H9 (cell line): Measurements from ENCODE around the gene S1PR3. TPM values are rescaled to one million over a fixed set of nuclear protein-coding genes. Genes with fewer than 3 reads are reported as not detected.

Experiments
- DNase-seq: peaks from one replicate; pipeline ENCODE4 v3.0.0-alpha.2; 2017
- H2AFZ ChIP-seq: one replicate; pipeline ENCODE4 v1.6.1; 2013; ENCODE audit warnings: mild to moderate bottlenecking, low read length, control low read depth, moderate library complexity
- H2AK5ac ChIP-seq: 2 replicates; pipeline ENCODE4 v1.6.1; 2013; ENCODE audit warnings: low read length, control low read depth, mixed read lengths; ENCODE audit not compliant: insufficient read length
- H2BK120ac ChIP-seq: one replicate; pipeline ENCODE4 v1.6.1; 2013; ENCODE audit warnings: low read depth, mild to moderate bottlenecking, low read length, control low read depth, inconsistent platforms; ENCODE audit not compliant: poor library complexity, severe bottlenecking
- H2BK12ac ChIP-seq: 2 replicates; pipeline ENCODE4 v1.6.1; 2013; ENCODE audit warnings: low read length, control low read depth, mixed read lengths, low read depth; ENCODE audit not compliant: insufficient read length
- H2BK15ac ChIP-seq: 2 replicates; pipeline ENCODE4 v1.6.1; 2013; ENCODE audit warnings: low read depth, low read length, control low read depth
- H2BK20ac ChIP-seq: one replicate; pipeline ENCODE4 v1.6.1; 2013; ENCODE audit warnings: low read depth, mild to moderate bottlenecking, low read length, control low read depth, inconsistent platforms; ENCODE audit not compliant: poor library complexity, severe bottlenecking
- H2BK5ac ChIP-seq: 2 replicates; pipeline ENCODE4 v1.6.1; 2013; ENCODE audit warnings: low read length, control low read depth, mixed read lengths; ENCODE audit not compliant: insufficient read length
- H3K14ac ChIP-seq: 2 replicates; pipeline ENCODE4 v1.6.1; 2013; ENCODE audit warnings: low read length, control low read depth; ENCODE audit not compliant: insufficient read depth
- H3K18ac ChIP-seq: 2 replicates; pipeline ENCODE4 v1.6.1; 2013; ENCODE audit warnings: low read depth, mild to moderate bottlenecking, mixed read lengths, low read length, control low read depth; ENCODE audit not compliant: insufficient read length
- H3K23ac ChIP-seq: 2 replicates; pipeline ENCODE4 v1.6.1; 2013; ENCODE audit warnings: low read length, control low read depth, mixed read lengths, low read depth; ENCODE audit not compliant: insufficient read length
- H3K23me2 ChIP-seq: 2 replicates; pipeline ENCODE4 v1.6.1; 2013; ENCODE audit warnings: low read depth, mild to moderate bottlenecking, mixed read lengths, low read length, control low read depth; ENCODE audit not compliant: insufficient read length, poor library complexity, severe bottlenecking
- H3K27ac ChIP-seq: 2 replicates; pipeline ENCODE4 v1.5.1; 2013; ENCODE audit warnings: low read length, control low read depth, mixed read lengths, low read depth; ENCODE audit not compliant: insufficient read length
- H3K27me3 ChIP-seq: 2 replicates; pipeline ENCODE4 v1.6.1; 2013; ENCODE audit warnings: low read length, control low read depth, inconsistent platforms; ENCODE audit not compliant: insufficient read depth
- H3K4ac ChIP-seq: 2 replicates; pipeline ENCODE4 v1.6.1; 2013; ENCODE audit warnings: low read depth, mild to moderate bottlenecking, control low read depth, inconsistent platforms, low read length, moderate library complexity
- H3K4me1 ChIP-seq: 2 replicates; pipeline ENCODE4 v1.6.1; 2013; ENCODE audit warnings: low read length, control low read depth, inconsistent platforms; ENCODE audit not compliant: insufficient read depth
- H3K4me2 ChIP-seq: 2 replicates; pipeline ENCODE4 v1.6.1; 2013; ENCODE audit warnings: low read length, control low read depth, mixed read lengths; ENCODE audit not compliant: insufficient read length, insufficient read depth
- H3K56ac ChIP-seq: 2 replicates; pipeline ENCODE4 v1.6.1; 2013; ENCODE audit warnings: low read depth, mild to moderate bottlenecking, mixed read lengths, low read length, control low read depth; ENCODE audit not compliant: insufficient read length
- H3K79me1 ChIP-seq: 2 replicates; pipeline ENCODE4 v1.6.1; 2013; ENCODE audit warnings: low read depth, mild to moderate bottlenecking, moderate library complexity, low read length, control low read depth, inconsistent platforms; ENCODE audit not compliant: insufficient read depth, poor library complexity, severe bottlenecking
- H3K79me2 ChIP-seq: 2 replicates; pipeline ENCODE4 v1.6.1; 2013; ENCODE audit warnings: low read length, control low read depth, inconsistent platforms; ENCODE audit not compliant: insufficient read depth
- H3K9ac ChIP-seq: 2 replicates; pipeline ENCODE4 v1.6.1; 2013; ENCODE audit warnings: low read length, control low read depth, mixed read lengths; ENCODE audit not compliant: insufficient read length; ENCODE audit errors: extremely low read depth
- H3K9me3 ChIP-seq: one replicate; pipeline ENCODE4 v1.6.1; 2013; ENCODE audit warnings: low read depth, low read length, inconsistent platforms; ENCODE audit not compliant: control insufficient read depth
- H3T11ph ChIP-seq: one replicate; pipeline ENCODE4 v1.6.1; 2013; ENCODE audit warnings: mild to moderate bottlenecking, low read length, control low read depth, inconsistent platforms
- H4K20me1 ChIP-seq: one replicate; pipeline ENCODE4 v1.6.1; 2013; ENCODE audit not compliant: control insufficient read depth, insufficient read length, insufficient read depth
- H4K5ac ChIP-seq: 2 replicates; pipeline ENCODE4 v1.6.1; 2013; ENCODE audit warnings: low read depth, mild to moderate bottlenecking, mixed read lengths, low read length, control low read depth; ENCODE audit not compliant: insufficient read length
- H4K8ac ChIP-seq: replicated peaks from 2 replicates; pipeline ENCODE4 v1.6.1; 2013; ENCODE audit warnings: low read length, control low read depth, mixed read lengths, low read depth; ENCODE audit not compliant: insufficient read length
- H4K91ac ChIP-seq: 2 replicates; pipeline ENCODE4 v1.6.1; 2013; ENCODE audit warnings: low read depth, mild to moderate bottlenecking, moderate library complexity, mixed read lengths, low read length, control low read depth; ENCODE audit not compliant: insufficient read length
- H3K27ac Mint-ChIP-seq, 3 experiments: 2 replicates in 2 of 3; 3 replicates in 1 of 3; pipeline ENCODE4 v1.8.0; 2020 to 2021; ENCODE audit warnings: mixed read lengths in 3 of 3, mild to moderate bottlenecking in 1 of 3, moderate library complexity in 1 of 3
- H3K27me3 Mint-ChIP-seq: 2 replicates; pipeline ENCODE4 v1.8.0; 2021; ENCODE audit warnings: low read depth, mild to moderate bottlenecking, moderate library complexity, mixed read lengths
- H3K36me3 Mint-ChIP-seq, 3 experiments: 2 replicates in 2 of 3; 3 replicates in 1 of 3; pipeline ENCODE4 v1.8.0; 2020 to 2021; ENCODE audit warnings: low read depth in 3 of 3, mixed read lengths in 3 of 3; ENCODE audit not compliant: insufficient read depth in 1 of 3
- H3K4me1 Mint-ChIP-seq, 2 experiments: 2 replicates each; pipeline ENCODE4 v1.8.0; 2020; ENCODE audit warnings: mixed read lengths in 2 of 2
- H3K4me3 Mint-ChIP-seq, 2 experiments: 2 replicates in 1 of 2; 3 replicates in 1 of 2; pipeline ENCODE4 v1.8.0; 2020 to 2021; ENCODE audit warnings: mild to moderate bottlenecking in 2 of 2, mixed read lengths in 2 of 2, moderate library complexity in 1 of 2
- H3K9me3 Mint-ChIP-seq, 2 experiments: 2 replicates in 1 of 2; 3 replicates in 1 of 2; pipeline ENCODE4 v1.8.0; 2020; ENCODE audit warnings: mild to moderate bottlenecking in 2 of 2, mixed read lengths in 2 of 2, moderate library complexity in 1 of 2
- CTCF ChIP-seq: fragments of 200-600 bp; sonication (generic); conservative IDR thresholded peaks from 3 replicates; pipeline ENCODE4 v1.8.0; 2021; ENCODE audit warnings: antibody characterized with exemption, mild to moderate bottlenecking
- WGBS: extraction: QIAGEN DNeasy Blood & Tissue Kit; methylation state at CpG from one replicate; pipeline ENCODE4 v1.1.7; 2013; ENCODE audit warnings: missing lambda C conversion rate, low lambda C conversion rate, mixed read lengths; ENCODE audit not compliant: insufficient read length; ENCODE audit errors: extremely low coverage; 5-methylcytosine and 5-hydroxymethylcytosine counted together
- total RNA-seq: library from RNA; stranded (reverse); gene quantifications from 2 replicates; pipeline ENCODE4 v1.2.1, GENCODE V29; 2021

The S1PR3 gene
- total RNA-seq, 1 experiment from 2014 or later = 3.3 TPM

DNA sequence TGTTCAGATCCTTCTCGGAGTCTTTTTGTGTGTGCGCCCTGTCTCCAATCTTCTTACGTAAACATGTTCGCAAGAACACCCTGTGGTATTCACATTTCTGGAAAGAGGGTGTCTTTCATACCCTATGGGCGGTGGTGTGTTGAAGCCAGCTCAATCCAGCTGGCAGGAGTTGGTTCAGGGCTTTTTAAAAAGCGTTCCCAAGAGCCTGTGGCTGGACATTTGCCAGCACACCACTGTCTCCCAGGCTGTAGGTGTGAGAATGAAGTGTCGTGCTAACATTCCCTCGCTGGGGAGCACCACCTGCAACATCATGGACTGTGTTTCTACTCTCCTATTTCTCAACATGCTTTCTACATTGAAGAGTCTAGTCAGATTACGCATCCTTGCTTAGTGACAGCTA is 51.7 kb downstream of the S1PR3 start:
- H2AK5ac ChIP-seq = no peak overlapping the region
- H3K4me1 Mint-ChIP-seq = no peaks in the 10 kb centered on the region
- no peaks in the 10 kb centered on the region for H3K9me3 ChIP-seq
- no peak overlapping the region for H2BK15ac ChIP-seq
- H3K18ac ChIP-seq = no peak overlapping the region
- no peaks in the 10 kb centered on the region for H3K27me3 Mint-ChIP-seq
- no peaks in the 10 kb centered on the region for H3K79me1 ChIP-seq
- no peaks in the 10 kb centered on the region for H3K9me3 Mint-ChIP-seq
- H4K20me1 ChIP-seq = no peaks in the 10 kb centered on the region
- TF ChIP-seq CTCF = no peak
- no peak overlapping the region for H4K5ac ChIP-seq
- no peaks in the 10 kb centered on the region for H3K4me1 ChIP-seq
- no peak overlapping the region for H3K4ac ChIP-seq
- no peak overlapping the region for H2BK20ac ChIP-seq
- no peak overlapping the region for H2BK12ac ChIP-seq
- no peak overlapping the region for H4K91ac ChIP-seq
- H3T11ph ChIP-seq = no peak overlapping the region
- no peaks in the 10 kb centered on the region for H3K23me2 ChIP-seq
- no CpG with 5 or more reads among the region's 9 CpGs for WGBS
- H3K27me3 ChIP-seq = no peaks in the 10 kb centered on the region
- no peak overlapping the region for H3K9ac ChIP-seq
- DNase-seq = no peak
- no peak overlapping the region for H3K14ac ChIP-seq
- H2BK5ac ChIP-seq = no peak overlapping the region
- H3K23ac ChIP-seq = no peak overlapping the region
- no peak overlapping the region for H3K56ac ChIP-seq
- no peak overlapping the region for H2AFZ ChIP-seq
- no peak overlapping the region for H2BK120ac ChIP-seq
- H4K8ac ChIP-seq = no peak overlapping the region
- no peaks in the 10 kb centered on the region for H3K36me3 Mint-ChIP-seq
- H3K79me2 ChIP-seq = no peaks in the 10 kb centered on the region
- no peak overlapping the region for H3K27ac Mint-ChIP-seq
- no peak overlapping the region for H3K27ac ChIP-seq
- no peak overlapping the region for H3K4me2 ChIP-seq
- no peak overlapping the region for H3K4me3 Mint-ChIP-seq
